Parathyroid adenoma (tissue), 2 donors: ENCODE results near the gene PTPA.

Experiments
- H2AFZ ChIP-seq: fragments of 300-600 bp; sonication (generic); one replicate; pipeline ENCODE4 v1.7.0; 2017; ENCODE audit warnings: antibody characterized with exemption, mild to moderate bottlenecking
- H3K27ac ChIP-seq: fragments of 300-600 bp; sonication (generic); one replicate; pipeline ENCODE4 v1.7.0; 2017
- H3K27me3 ChIP-seq: fragments of 300-600 bp; sonication (generic); one replicate; pipeline ENCODE4 v1.7.0; 2017; ENCODE audit warnings: low read length; ENCODE audit not compliant: control insufficient read depth, insufficient read depth
- H3K36me3 ChIP-seq: fragments of 300-600 bp; sonication (generic); one replicate; pipeline ENCODE4 v1.7.0; 2017; ENCODE audit warnings: low read length; ENCODE audit not compliant: control insufficient read depth, insufficient read depth
- H3K4me1 ChIP-seq: fragments of 300-600 bp; sonication (generic); one replicate; pipeline ENCODE4 v1.7.0; 2017; ENCODE audit warnings: control low read depth
- H3K4me2 ChIP-seq: fragments of 300-600 bp; sonication (generic); one replicate; pipeline ENCODE4 v1.7.0; 2017; ENCODE audit warnings: low read length
- H3K4me3 ChIP-seq: fragments of 300-600 bp; sonication (generic); one replicate; pipeline ENCODE4 v1.7.0; 2017; ENCODE audit warnings: low read depth, low read length
- H3K79me2 ChIP-seq: fragments of 300-600 bp; sonication (generic); one replicate; pipeline ENCODE4 v1.7.0; 2017; ENCODE audit warnings: control low read depth
- H3K9ac ChIP-seq: fragments of 300-600 bp; sonication (generic); one replicate; pipeline ENCODE4 v1.7.0; 2017; ENCODE audit warnings: mild to moderate bottlenecking
- H3K9me3 ChIP-seq: fragments of 300-600 bp; sonication (generic); one replicate; pipeline ENCODE4 v1.7.0; 2017; ENCODE audit warnings: low read length; ENCODE audit not compliant: control insufficient read depth
- CTCF ChIP-seq: fragments of 300-600 bp; sonication (generic); IDR thresholded peaks from one replicate; pipeline ENCODE4 v1.7.0; 2017; ENCODE audit warnings: antibody characterized with exemption, mild to moderate bottlenecking
- donor health status: primary hyperparathyroidism.

PTPA gene

GRCh38 chr9:129173296-129174101 lies 62.3 kb downstream of the PTPA start:
- peaks cover 5% of the 10 kb centered on the region for H3K4me1 ChIP-seq
- no peak for TF ChIP-seq CTCF
- H3K4me2 ChIP-seq, result peak overlapping the region; percentile 100
- no peaks in the 10 kb centered on the region for H3K79me2 ChIP-seq
- peak overlapping the region; percentile 80 for H2AFZ ChIP-seq
- no peaks in the 10 kb centered on the region for H3K36me3 ChIP-seq
- no peaks in the 10 kb centered on the region for H3K27me3 ChIP-seq
- H3K27ac ChIP-seq, result no peak overlapping the region
- H3K9ac ChIP-seq, result no peak overlapping the region
- H3K4me3 ChIP-seq, result peak overlapping the region; percentile 82
- no peaks in the 10 kb centered on the region for H3K9me3 ChIP-seq

- TF ChIP-seq CTCF, result peak; percentile 87
- peak overlapping the region; percentile 80 for H2AFZ ChIP-seq
- H3K4me3 ChIP-seq, result peak overlapping the region; percentile 82
- H3K4me1 ChIP-seq, result peaks cover 5% of the 10 kb centered on the region
- H3K79me2 ChIP-seq, result no peaks in the 10 kb centered on the region
- no peaks in the 10 kb centered on the region for H3K27me3 ChIP-seq
- peak overlapping the region; percentile 100 for H3K4me2 ChIP-seq
- no peaks in the 10 kb centered on the region for H3K36me3 ChIP-seq
- peak overlapping the region; percentile 85 for H3K27ac ChIP-seq
- no peak overlapping the region for H3K9ac ChIP-seq
- no peaks in the 10 kb centered on the region for H3K9me3 ChIP-seq
These were observed 63.0 kb downstream of the PTPA start for GRCh38 chr9:129174102-129174723.

GRCh38 chr9:129174724-129175514 lies 63.7 kb downstream of the PTPA start:
- peak overlapping the region; percentile 100 for H3K4me2 ChIP-seq
- no peak for TF ChIP-seq CTCF
- H3K79me2 ChIP-seq, result no peaks in the 10 kb centered on the region
- no peaks in the 10 kb centered on the region for H3K27me3 ChIP-seq
- H3K4me1 ChIP-seq, result peaks cover 5% of the 10 kb centered on the region
- peak overlapping the region; percentile 82 for H3K4me3 ChIP-seq
- H3K9ac ChIP-seq, result no peak overlapping the region
- H2AFZ ChIP-seq, result peak overlapping the region; percentile 80
- H3K9me3 ChIP-seq, result no peaks in the 10 kb centered on the region
- H3K36me3 ChIP-seq, result no peaks in the 10 kb centered on the region
- peak overlapping the region; percentile 85 for H3K27ac ChIP-seq

GRCh38 chr9:129175515-129175824 lies 64.3 kb downstream of the PTPA start:
- Histone ChIP-seq H3K4me2 (peak overlapping the region; percentile 100), H3K79me2 (no peaks in the 10 kb centered on the region), H3K27ac (peak overlapping the region; percentile 85), H3K27me3 (no peaks in the 10 kb centered on the region), H3K4me3 (peak overlapping the region; percentile 82), H3K9me3 (no peaks in the 10 kb centered on the region), H3K4me1 (peaks cover 5% of the 10 kb centered on the region), H3K9ac (no peak overlapping the region), H2AFZ (peak overlapping the region; percentile 59), H3K36me3 (no peaks in the 10 kb centered on the region)
- no peak for TF ChIP-seq CTCF
